B cell (primary cell): ENCODE measurements around the gene DTX3L. TPM values are rescaled to one million over a fixed set of nuclear protein-coding genes. Genes with fewer than 3 reads are reported as not detected.

Experiments
- ATAC-seq: fragments of 200-7000 bp; cut with Tn5 transposase; one replicate; pipeline ENCODE4 v1.10.0; 2021; ENCODE audit warnings: low read depth, mild to moderate bottlenecking, moderate number of reproducible peaks, moderate library complexity
- CTCF ChIA-PET: fragments of 350-600 bp; sonication (Branson Sonifier 250); formaldehyde crosslinking; loops from one replicate; lab custom pipeline; 2021; ENCODE audit warnings: antibody characterized with exemption, inconsistent platforms; lab: Charles Lee
- POLR2A ChIA-PET: fragments of 350-600 bp; sonication (Branson Sonifier 250); formaldehyde crosslinking; loops from one replicate; lab custom pipeline; 2021; ENCODE audit warnings: antibody characterized with exemption; lab: Charles Lee
- DNase-seq: peaks from one replicate; pipeline ENCODE4 v3.0.0; 2013
- H2AFZ ChIP-seq: 2 replicates; pipeline ENCODE4 v1.6.1; 2012; ENCODE audit warnings: mild to moderate bottlenecking, low read depth, low read length; ENCODE audit not compliant: insufficient read depth, poor library complexity, severe bottlenecking
- H3K27ac ChIP-seq, 2 donors: 1 replicate in 1 of 2; 2 replicates in 1 of 2; pipeline ENCODE4 v1.5.1; 2012 to 2013; ENCODE audit warnings: low read length in 2 of 2, mild to moderate bottlenecking in 2 of 2, moderate library complexity in 1 of 2
- H3K27me3 ChIP-seq, 4 experiments: fragments of 200-600 bp in 1 of 4; sonication (generic) in 1 of 4; replicated peaks in 1 of 4; 1 replicate in 2 of 4; 2 replicates in 2 of 4; pipeline versions ENCODE4 v1.6.1 to v1.7.0; 2013 to 2016; ENCODE audit warnings: low read length in 3 of 4, mild to moderate bottlenecking in 2 of 4, mixed read lengths in 1 of 4, moderate library complexity in 1 of 4; ENCODE audit not compliant: insufficient read depth in 4 of 4, control insufficient read depth in 3 of 4; ENCODE audit errors: control extremely low read depth in 1 of 4
- H3K36me3 ChIP-seq, 2 experiments: replicated peaks in 1 of 2; 1 replicate in 1 of 2; 2 replicates in 1 of 2; pipeline versions ENCODE4 v1.6.1 to v1.7.1; 2013; ENCODE audit warnings: low read length in 1 of 2; ENCODE audit not compliant: insufficient read depth in 2 of 2, control insufficient read depth in 1 of 2; ENCODE audit errors: control extremely low read depth in 1 of 2, extremely low read depth in 1 of 2
- H3K4me1 ChIP-seq, 2 donors: fragments of 200-600 bp in 1 of 2; sonication (generic) in 1 of 2; 1 replicate in 1 of 2; 2 replicates in 1 of 2; pipeline versions ENCODE4 v1.5.1 to v1.6.1; 2013 to 2017; ENCODE audit warnings: low read length in 2 of 2; ENCODE audit not compliant: control insufficient read depth in 2 of 2, insufficient read depth in 2 of 2
- H3K4me2 ChIP-seq: replicated peaks from 2 replicates; pipeline ENCODE3; 2012; ENCODE audit warnings: mild to moderate bottlenecking, low read depth, low read length; ENCODE audit not compliant: poor library complexity, severe bottlenecking
- H3K4me3 ChIP-seq, 5 experiments: fragments of 200-600 bp in 1 of 5; sonication (generic) in 1 of 5; 1 replicate in 3 of 5; 2 replicates in 2 of 5; pipeline versions ENCODE4 v1.5.1 to v1.7.0; 2011 to 2016; ENCODE audit warnings: low read length in 4 of 5, mild to moderate bottlenecking in 4 of 5, low read depth in 2 of 5, control low read depth in 1 of 5, moderate library complexity in 1 of 5; ENCODE audit not compliant: insufficient read depth in 1 of 5; ENCODE audit errors: control extremely low read depth in 1 of 5, extremely low read depth in 1 of 5
- H3K79me2 ChIP-seq: fragments of 200-600 bp; sonication (generic); one replicate; pipeline ENCODE4 v1.6.0; 2016; ENCODE audit warnings: low read length; ENCODE audit not compliant: control insufficient read depth, insufficient read depth
- H3K9ac ChIP-seq: fragments of 200-600 bp; sonication (generic); 2 replicates; pipeline ENCODE4 v1.6.1; 2017; ENCODE audit warnings: mild to moderate bottlenecking, low read length, moderate library complexity
- H3K9me3 ChIP-seq, 3 donors: one replicate each; pipeline versions ENCODE4 v1.6.1 to v1.7.1; 2013; ENCODE audit warnings: low read length in 2 of 3; ENCODE audit not compliant: control insufficient read depth in 2 of 3, insufficient read depth in 1 of 3; ENCODE audit errors: control extremely low read depth in 1 of 3
- H4K20me1 ChIP-seq: 2 replicates; pipeline ENCODE4 v1.6.0; 2012; ENCODE audit warnings: mild to moderate bottlenecking, low read length; ENCODE audit not compliant: insufficient read depth, control insufficient read depth, poor library complexity, severe bottlenecking
- H3K27ac Mint-ChIP-seq: one replicate; pipeline ENCODE4 v1.8.0; 2021; ENCODE audit warnings: mixed read lengths
- H3K27me3 Mint-ChIP-seq: one replicate; pipeline ENCODE4 v1.8.0; 2021; ENCODE audit warnings: mixed read lengths
- H3K4me1 Mint-ChIP-seq: one replicate; pipeline ENCODE4 v1.8.0; 2021; ENCODE audit warnings: mixed read lengths
- H3K4me3 Mint-ChIP-seq: one replicate; pipeline ENCODE4 v1.8.0; 2021; ENCODE audit warnings: mixed read lengths
- H3K9me3 Mint-ChIP-seq: one replicate; pipeline ENCODE4 v1.8.0; 2022; ENCODE audit warnings: mixed read lengths; ENCODE audit not compliant: insufficient read depth
- EZH2 ChIP-seq: IDR thresholded peaks from 2 replicates; pipeline ENCODE4 v1.6.1; 2012; ENCODE audit warnings: borderline replicate concordance, low read depth, mild to moderate bottlenecking, moderate library complexity, low read length; ENCODE audit not compliant: insufficient read depth, poor library complexity, severe bottlenecking
- WGBS: methylation state at CpG from one replicate; pipeline ENCODE4 v1.1.5; 2013; ENCODE audit warnings: missing lambda C conversion rate; ENCODE audit not compliant: insufficient coverage; 5-methylcytosine and 5-hydroxymethylcytosine counted together
- intact Hi-C: fragments of 100-400 bp; cut with micrococcal nuclease; formaldehyde crosslinking; loops from one replicate; pipeline ENCODE4 v1.10.0; 2022
- polyA plus RNA-seq: library from polyadenylated mRNA; depleted of rRNA; stranded (reverse); fragments of >200 nt; gene quantifications from 2 replicates; pipeline ENCODE4 v1.2.3, GENCODE V29; 2012
- total RNA-seq, 2 donors: library from RNA; stranded (reverse); fragments of 120-200 nt in 1 of 2; gene quantifications; 1 replicate in 1 of 2; 2 replicates in 1 of 2; pipeline versions ENCODE4 v1.2.3 to v1.2.4, GENCODE V29; 2013 to 2022
- TF ChIP-seq, protein P1 (sequence below): fragments of 200-600 bp; IDR thresholded peaks from one replicate; pipeline ENCODE4 v1.8.0; 2022; ENCODE audit warnings: antibody characterized with exemption, mild to moderate bottlenecking

Gene DTX3L
- total and polyA plus RNA-seq, 2 donors (not counting 1 experiment from before 2014, with no cell fraction given), result 8.1 to 41.1 TPM

GRCh38 chr3:122612696-122613095 is 48.6 kb downstream of the DTX3L start:
- Histone ChIP-seq H3K27me3 (no peaks in the 10 kb centered on the region), H4K20me1 (peaks cover 5% of the 10 kb centered on the region), H3K36me3 (peaks cover 10 to 75% of the 10 kb centered on the region in 2 experiments), H3K4me3 (no peak overlapping the region), H3K79me2 (peaks cover 42% of the 10 kb centered on the region), H2AFZ (no peak overlapping the region), H3K27ac (no peak overlapping the region), H3K4me2 (no peak overlapping the region), H3K9ac (no peak overlapping the region), H3K4me1 (peaks cover 16 to 28% of the 10 kb centered on the region in 2 donors), H3K9me3 (no peaks in the 10 kb centered on the region)
- H3K27ac Mint-ChIP-seq, result peak overlapping the region; percentile 56
- ChIA-PET POLR2A (interaction anchor here (0.8 kb wide), 1 partner anchor 88 kb away, joined by 4 read pairs; no protein-coding TSS in a partner anchor), CTCF (interaction anchor here (1.1 to 1.4 kb wide), 2 partner anchors 18 to 67 kb away, joined by 3 to 5 read pairs; no protein-coding TSS in a partner anchor)
- intact Hi-C loops, result no loop called here
- peaks cover 40% of the 10 kb centered on the region for H3K4me1 Mint-ChIP-seq
- no peak overlapping the region for H3K4me3 Mint-ChIP-seq
- TF ChIP-seq, protein P1, sequence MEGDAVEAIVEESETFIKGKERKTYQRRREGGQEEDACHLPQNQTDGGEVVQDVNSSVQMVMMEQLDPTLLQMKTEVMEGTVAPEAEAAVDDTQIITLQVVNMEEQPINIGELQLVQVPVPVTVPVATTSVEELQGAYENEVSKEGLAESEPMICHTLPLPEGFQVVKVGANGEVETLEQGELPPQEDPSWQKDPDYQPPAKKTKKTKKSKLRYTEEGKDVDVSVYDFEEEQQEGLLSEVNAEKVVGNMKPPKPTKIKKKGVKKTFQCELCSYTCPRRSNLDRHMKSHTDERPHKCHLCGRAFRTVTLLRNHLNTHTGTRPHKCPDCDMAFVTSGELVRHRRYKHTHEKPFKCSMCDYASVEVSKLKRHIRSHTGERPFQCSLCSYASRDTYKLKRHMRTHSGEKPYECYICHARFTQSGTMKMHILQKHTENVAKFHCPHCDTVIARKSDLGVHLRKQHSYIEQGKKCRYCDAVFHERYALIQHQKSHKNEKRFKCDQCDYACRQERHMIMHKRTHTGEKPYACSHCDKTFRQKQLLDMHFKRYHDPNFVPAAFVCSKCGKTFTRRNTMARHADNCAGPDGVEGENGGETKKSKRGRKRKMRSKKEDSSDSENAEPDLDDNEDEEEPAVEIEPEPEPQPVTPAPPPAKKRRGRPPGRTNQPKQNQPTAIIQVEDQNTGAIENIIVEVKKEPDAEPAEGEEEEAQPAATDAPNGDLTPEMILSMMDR, result no peak
- TF ChIP-seq EZH2, result no peak
- WGBS, result 98% methylated on average over 4 of the region's 5 CpGs
- DNase-seq, result no peak
- ATAC-seq, result no peak
- no peaks in the 10 kb centered on the region for H3K27me3 Mint-ChIP-seq
- H3K9me3 Mint-ChIP-seq, result no peaks in the 10 kb centered on the region

GRCh38 chr3:122615303-122615702 is 51.2 kb downstream of the DTX3L start:
- peak overlapping the region; percentile 74 for H3K27ac Mint-ChIP-seq

More at GRCh38 chr3:122615303-122615702, 51.2 kb downstream of the DTX3L start:
- no CpG with 5 or more reads among the region's 3 CpGs for WGBS
- H3K4me1 ChIP-seq, result peaks cover 8 to 28% of the 10 kb centered on the region in 2 donors
- no peaks in the 10 kb centered on the region for H4K20me1 ChIP-seq
- H3K36me3 ChIP-seq, result peaks cover 9 to 75% of the 10 kb centered on the region in 2 experiments
- H3K9me3 Mint-ChIP-seq, result no peaks in the 10 kb centered on the region
- no peak overlapping the region for H2AFZ ChIP-seq
- DNase-seq (no peak), ATAC-seq (no peak)
- H3K79me2 ChIP-seq, result peaks cover 19% of the 10 kb centered on the region
- H3K4me2 ChIP-seq, result no peak overlapping the region
- H3K4me1 Mint-ChIP-seq, result peaks cover 46% of the 10 kb centered on the region
- CTCF ChIA-PET, result no interaction called here
- no peaks in the 10 kb centered on the region for H3K27me3 Mint-ChIP-seq
- no peaks in the 10 kb centered on the region for H3K27me3 ChIP-seq
- no peak overlapping the region for H3K9ac ChIP-seq
- intact Hi-C loops, result loop anchor here (5.0 kb wide), 1 partner anchor 82 kb away; no protein-coding TSS in a partner anchor
- no peak for TF ChIP-seq EZH2
- TF ChIP-seq, protein P1, result no peak
- H3K4me3 Mint-ChIP-seq, result no peak overlapping the region
- peak overlapping the region in 1 of 2 donors; percentile 76 for H3K27ac ChIP-seq
- no peak overlapping the region for H3K4me3 ChIP-seq
- H3K9me3 ChIP-seq, result no peaks in the 10 kb centered on the region
- POLR2A ChIA-PET, result no interaction called here
